Measurements from ENCODE around the gene CCDC50.

CCDC50 gene, protein sequence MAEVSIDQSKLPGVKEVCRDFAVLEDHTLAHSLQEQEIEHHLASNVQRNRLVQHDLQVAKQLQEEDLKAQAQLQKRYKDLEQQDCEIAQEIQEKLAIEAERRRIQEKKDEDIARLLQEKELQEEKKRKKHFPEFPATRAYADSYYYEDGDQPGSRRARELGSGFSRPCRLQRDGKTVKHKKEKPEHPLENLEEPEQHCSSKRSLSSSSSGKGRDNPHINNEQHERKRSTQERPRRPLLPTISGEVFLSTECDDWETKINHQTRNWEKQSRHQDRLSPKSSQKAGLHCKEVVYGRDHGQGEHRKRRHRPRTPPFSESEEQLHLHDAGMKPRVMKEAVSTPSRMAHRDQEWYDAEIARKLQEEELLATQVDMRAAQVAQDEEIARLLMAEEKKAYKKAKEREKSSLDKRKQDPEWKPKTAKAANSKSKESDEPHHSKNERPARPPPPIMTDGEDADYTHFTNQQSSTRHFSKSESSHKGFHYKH

GRCh38 chr3:191328962-191329653 lies at the start of gene CCDC50:
TSS of gene CCDC50 (plus strand) at chr3:191329394. CDS start at chr3:191329675, 281 bp downstream.
- no peak for DNase-seq (ENCODE audit: low read depth in 1 of 2, low spot score in 1 of 2)

- no peak for DNase-seq (ENCODE audit: low read depth in 1 of 2, low spot score in 1 of 2)
These were observed 49.1 kb upstream of the CCDC50 start for GRCh38 chr3:191280111-191280510.

GRCh38 chr3:191280882-191281281 lies 48.3 kb upstream of the CCDC50 start:
- DNase-seq (ENCODE audit: low read depth in 1 of 2, low spot score in 1 of 2): no peak

- no peak for DNase-seq (ENCODE audit: low read depth in 1 of 2, low spot score in 1 of 2)
These were observed 46.7 kb upstream of the CCDC50 start for GRCh38 chr3:191282251-191283185.

- no peak for DNase-seq (ENCODE audit: low read depth in 1 of 2, low spot score in 1 of 2)
These were observed 45.8 kb upstream of the CCDC50 start for GRCh38 chr3:191283400-191283799.

- DNase-seq (ENCODE audit: low read depth in 1 of 2, low spot score in 1 of 2): no peak
These were observed 38.7 kb upstream of the CCDC50 start for GRCh38 chr3:191290311-191291025.

DNA sequence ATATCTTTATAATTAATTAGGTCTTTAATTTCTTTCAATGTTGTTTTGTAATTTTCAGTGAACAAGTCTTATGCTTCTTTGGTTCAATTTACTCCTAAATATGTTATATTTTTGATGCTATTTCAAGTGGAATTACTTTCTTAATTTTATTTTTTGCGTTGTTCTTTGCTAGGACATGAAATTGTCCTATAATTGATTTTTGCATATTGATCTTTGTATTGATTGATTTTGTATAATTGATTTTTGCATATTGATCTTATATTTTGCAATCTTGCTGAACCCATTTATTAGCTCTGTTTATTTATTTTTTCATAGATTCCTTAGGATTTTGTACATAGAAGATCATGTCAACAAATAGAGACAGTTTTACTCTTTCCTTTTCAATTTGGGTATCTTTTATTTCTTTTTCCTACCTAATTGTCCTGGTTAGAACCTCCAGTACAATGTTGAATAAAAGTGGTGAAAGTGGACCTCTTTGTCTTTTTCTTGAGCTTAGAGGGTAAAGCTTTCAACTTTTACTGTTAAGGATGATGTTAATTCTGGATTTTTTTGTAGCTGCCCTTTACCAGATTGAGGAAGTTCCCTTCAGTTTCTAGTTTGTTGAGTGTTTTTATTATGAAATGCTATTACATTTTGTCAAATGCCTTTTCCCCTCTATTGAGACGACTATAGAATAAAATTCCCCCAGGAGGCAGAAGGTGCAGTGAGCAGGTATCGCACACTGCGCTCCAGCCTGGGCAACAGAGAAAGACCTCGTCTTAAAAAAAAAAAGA lies 36.8 kb upstream of the CCDC50 start:
- no peak for DNase-seq (ENCODE audit: low read depth in 1 of 2, low spot score in 1 of 2)

- DNase-seq (ENCODE audit: low read depth in 1 of 2, low spot score in 1 of 2): no peak
These were observed 34.9 kb upstream of the CCDC50 start for GRCh38 chr3:191294291-191294690.

DNA sequence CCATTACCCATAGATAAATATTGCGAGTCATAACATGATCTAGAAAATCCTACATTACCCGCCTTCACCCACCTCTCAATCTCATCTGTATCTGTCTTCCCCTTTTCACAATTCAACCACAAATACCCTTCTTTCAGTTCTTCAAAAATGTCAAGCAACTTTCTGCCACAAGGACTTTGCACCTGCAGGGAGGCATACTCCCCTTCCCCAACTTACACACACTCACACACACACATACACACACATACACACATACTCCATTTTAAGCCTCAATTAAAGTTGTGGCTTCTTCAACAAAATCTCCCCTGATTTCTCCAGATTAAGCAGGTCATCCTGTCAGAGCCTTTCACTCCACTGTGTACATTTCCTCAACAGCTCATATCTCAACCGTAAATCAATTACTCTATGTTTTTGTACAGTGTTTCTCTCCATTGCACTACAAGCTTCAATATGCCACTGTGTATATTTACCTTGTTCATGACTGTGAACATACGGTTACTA lies 33.1 kb upstream of the CCDC50 start:
- DNase-seq (ENCODE audit: low read depth in 1 of 2, low spot score in 1 of 2): no peak

- DNase-seq (ENCODE audit: low read depth in 1 of 2, low spot score in 1 of 2): no peak
These were observed 30.3 kb upstream of the CCDC50 start for GRCh38 chr3:191298846-191299245.

GRCh38 chr3:191300422-191300821 lies 28.8 kb upstream of the CCDC50 start:
- no peak for DNase-seq (ENCODE audit: low read depth in 1 of 2, low spot score in 1 of 2)

- no peak for DNase-seq (ENCODE audit: low read depth in 1 of 2, low spot score in 1 of 2)
These were observed 28.2 kb upstream of the CCDC50 start for GRCh38 chr3:191301017-191301416.

GRCh38 chr3:191301782-191302411 lies 27.3 kb upstream of the CCDC50 start:
- DNase-seq (ENCODE audit: low read depth in 1 of 2, low spot score in 1 of 2): no peak

- DNase-seq (ENCODE audit: low read depth in 1 of 2, low spot score in 1 of 2): no peak
These were observed 26.7 kb upstream of the CCDC50 start for GRCh38 chr3:191302451-191302850.

DNA sequence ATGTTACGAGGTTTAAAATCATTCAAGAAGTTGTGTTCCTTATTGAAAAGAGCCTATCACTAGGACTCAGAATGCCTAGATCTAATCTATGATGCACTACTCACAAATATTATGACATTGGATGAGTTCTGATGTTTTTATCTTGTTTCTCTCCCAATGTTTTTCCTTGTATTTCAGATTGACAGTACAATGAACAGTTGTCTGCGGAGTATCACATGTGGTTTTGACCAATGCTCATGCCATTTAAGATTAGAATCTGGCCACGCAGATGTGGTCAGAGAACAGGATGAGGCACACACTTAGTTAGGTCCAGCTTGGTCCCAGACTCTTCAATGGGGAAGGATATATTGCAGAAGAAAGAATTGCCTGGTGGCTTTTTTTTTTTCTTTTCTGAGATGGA lies 25.6 kb upstream of the CCDC50 start:
- DNase-seq (ENCODE audit: low read depth in 1 of 2, low spot score in 1 of 2): no peak

DNA sequence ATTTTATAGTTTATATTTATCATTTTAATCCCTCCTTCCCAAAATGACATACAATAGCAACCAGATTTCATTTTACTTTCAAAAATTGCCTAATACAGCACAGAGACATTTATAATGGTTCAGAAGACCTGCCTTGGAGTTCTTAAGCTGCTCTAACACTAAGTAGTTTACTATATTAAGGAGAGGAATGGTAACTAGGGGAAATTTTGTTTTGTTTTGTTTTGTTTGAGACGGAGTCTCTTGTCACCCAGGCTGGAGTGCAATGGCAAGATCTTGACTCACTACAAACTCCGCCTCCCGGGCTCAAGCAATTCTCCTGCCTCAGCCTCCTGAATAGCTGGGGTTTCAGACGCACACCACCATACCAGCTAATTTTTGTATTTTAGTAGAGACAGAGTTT lies 22.8 kb upstream of the CCDC50 start:
- DNase-seq (ENCODE audit: low read depth in 1 of 2, low spot score in 1 of 2): no peak

DNA sequence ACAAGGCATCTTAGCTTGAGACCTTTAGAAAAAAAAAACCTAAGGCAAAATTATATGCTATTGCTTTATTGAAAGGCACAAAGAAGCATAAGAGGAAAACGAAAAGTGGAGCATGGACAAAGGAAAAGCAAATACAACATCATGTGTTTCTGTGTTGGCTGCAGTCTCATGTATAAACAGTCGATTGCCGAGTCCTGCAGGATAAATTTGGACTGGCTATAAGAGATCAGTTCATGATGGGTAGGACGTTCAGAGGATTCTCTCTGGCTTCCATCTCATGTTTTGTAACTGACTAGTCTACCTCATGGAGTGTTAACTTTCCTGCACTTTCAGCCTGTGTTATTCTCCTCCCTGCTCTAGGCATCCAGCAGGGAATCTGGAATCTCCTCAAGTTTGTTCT lies 21.9 kb upstream of the CCDC50 start:
- DNase-seq (ENCODE audit: low read depth in 1 of 2, low spot score in 1 of 2): no peak

DNA sequence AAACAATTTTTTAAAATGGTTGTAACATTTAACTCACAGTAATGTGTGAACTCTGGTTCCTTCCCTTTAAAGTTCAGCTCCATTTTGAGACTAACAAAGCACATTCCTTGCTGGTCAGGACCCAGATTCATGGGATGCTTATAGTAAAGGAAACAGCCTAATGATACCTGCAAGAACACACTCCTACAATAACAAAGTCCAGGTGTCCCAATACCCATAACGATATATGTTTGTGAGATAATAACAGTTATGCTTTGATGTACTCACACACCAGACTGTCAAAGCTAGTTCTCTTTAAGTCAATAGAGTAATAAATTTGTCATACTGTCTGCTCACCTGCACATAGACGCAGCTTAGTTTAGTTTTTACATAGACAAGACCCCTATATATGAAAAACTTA lies 15.9 kb upstream of the CCDC50 start:
- no peak for DNase-seq (ENCODE audit: low read depth in 1 of 2, low spot score in 1 of 2)

DNA sequence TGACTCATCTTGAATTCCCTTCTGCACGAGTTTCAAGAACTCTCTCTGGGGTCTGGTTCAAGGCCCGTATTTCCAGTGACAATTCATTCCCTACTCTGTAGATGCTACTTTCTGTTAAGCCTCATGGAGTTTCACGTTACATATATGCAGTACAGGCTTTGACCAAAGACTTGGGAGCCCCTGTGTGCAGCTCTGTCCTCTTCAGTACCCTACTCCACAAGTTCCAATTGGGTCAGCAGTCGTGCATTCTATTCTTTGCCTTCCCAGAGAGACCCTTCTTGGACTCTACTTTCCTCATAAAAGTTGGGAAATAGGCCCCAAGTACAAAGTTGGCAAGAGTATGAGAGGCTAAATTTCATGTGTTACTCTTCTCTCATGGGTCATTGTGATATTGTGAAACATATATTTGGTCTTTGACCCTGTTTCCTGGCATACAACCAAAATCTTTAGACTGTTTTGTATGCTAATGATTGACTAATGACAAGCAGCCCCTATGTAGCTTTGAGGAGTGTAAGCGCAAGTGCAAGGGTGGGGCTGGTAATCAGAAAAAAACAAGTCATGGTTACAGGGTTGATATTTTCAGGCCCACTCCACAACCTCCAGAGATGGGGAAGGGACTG lies 15.0 kb upstream of the CCDC50 start:
- no peak for DNase-seq (ENCODE audit: low read depth in 1 of 2, low spot score in 1 of 2)
